Measurements from ENCODE around the gene EPHA7.

EPHA7 gene

GRCh38 chr6:93238632-93239031 is 180.7 kb downstream of the EPHA7 start:
- DNase-seq (ENCODE audit: low read depth in 1 of 2, low spot score in 1 of 2) = no peak

DNA sequence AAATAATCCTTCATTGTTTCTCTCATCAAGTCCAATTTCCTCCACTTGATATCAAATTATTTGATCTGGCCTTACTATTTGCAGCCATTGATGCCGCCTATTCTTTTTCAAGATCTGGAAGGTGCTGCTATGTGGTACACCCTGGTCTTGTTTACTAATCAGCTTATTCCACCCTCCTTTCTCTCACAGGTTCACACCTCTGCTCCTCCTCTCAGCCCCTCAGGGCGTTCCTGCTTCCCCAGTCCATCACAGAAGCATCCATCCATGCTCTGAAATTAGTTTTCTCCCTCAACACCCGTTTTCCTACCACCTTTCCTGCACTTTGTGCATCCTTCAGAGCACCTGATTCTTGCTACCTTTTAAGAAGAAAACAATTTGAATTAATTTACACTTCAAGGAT is 183.6 kb downstream of the EPHA7 start:
- Histone ChIP-seq H3K27me3 (ENCODE audit: insufficient read depth, poor library complexity, severe bottlenecking) (no peaks in the 10 kb centered on the region), H3K4me3 (replicated peaks; ENCODE audit: insufficient read depth, low read length) (no peak overlapping the region), H3K27ac (replicated peaks) (no peak overlapping the region)
- no peak for DNase-seq (ENCODE audit: low read depth in 1 of 2, low spot score in 1 of 2)
- TF ChIP-seq CTCF (IDR thresholded peaks at IDR 0.05; ENCODE audit: insufficient read depth, low read length) = no peak
- TF ChIP-seq REST (IDR thresholded peaks at IDR 0.05; ENCODE audit: insufficient replicate concordance, low read depth) = no peak
- no peak for TF ChIP-seq SPI1 (IDR thresholded peaks at IDR 0.05; ENCODE audit: borderline replicate concordance, low read depth)
- no peak for TF ChIP-seq GABPA (IDR thresholded peaks at IDR 0.05; ENCODE audit: low read depth)
- TF ChIP-seq POLR2AphosphoS5 (IDR thresholded peaks at IDR 0.05; ENCODE audit: low read depth) = no peak

More at GRCh38 chr6:93238632-93239031, 180.7 kb downstream of the EPHA7 start:
- no peak overlapping the region for H3K4me3 ChIP-seq (replicated peaks; ENCODE audit: insufficient read depth, low read length)
- H3K27me3 ChIP-seq (ENCODE audit: insufficient read depth, poor library complexity, severe bottlenecking) = no peaks in the 10 kb centered on the region
- no peak overlapping the region for H3K27ac ChIP-seq (replicated peaks)
- TF ChIP-seq CTCF (IDR thresholded peaks at IDR 0.05; ENCODE audit: insufficient read depth, low read length) (no peak), GABPA (IDR thresholded peaks at IDR 0.05; ENCODE audit: low read depth) (no peak), REST (IDR thresholded peaks at IDR 0.05; ENCODE audit: insufficient replicate concordance, low read depth) (no peak)

DNA sequence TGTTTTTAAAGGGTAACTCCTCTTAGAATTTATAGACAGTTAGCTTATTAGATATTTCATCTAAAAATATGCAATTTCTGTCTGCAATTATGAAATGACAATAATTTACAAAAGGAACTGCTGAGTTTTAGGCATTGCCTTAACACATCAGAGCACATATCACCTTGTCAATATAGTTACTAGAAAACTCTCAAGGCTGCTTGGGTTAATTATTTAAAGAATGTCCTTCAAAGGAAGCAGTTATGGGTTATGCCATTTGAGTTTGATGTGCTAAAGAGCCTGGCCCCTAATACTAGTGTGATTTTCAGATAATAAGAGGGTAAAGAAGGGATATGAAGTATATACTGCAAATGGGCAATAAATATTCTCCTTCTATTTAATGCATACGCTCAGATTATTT is 192.5 kb downstream of the EPHA7 start:
- no peak for TF ChIP-seq CTCF (IDR thresholded peaks at IDR 0.05; ENCODE audit: insufficient read depth, low read length)
- no peak for TF ChIP-seq POLR2AphosphoS5 (IDR thresholded peaks at IDR 0.05; ENCODE audit: low read depth)
- no peak for TF ChIP-seq GABPA (IDR thresholded peaks at IDR 0.05; ENCODE audit: low read depth)
- TF ChIP-seq SPI1 (IDR thresholded peaks at IDR 0.05; ENCODE audit: borderline replicate concordance, low read depth) = no peak
- no peak for TF ChIP-seq REST (IDR thresholded peaks at IDR 0.05; ENCODE audit: insufficient replicate concordance, low read depth)
- no peak overlapping the region for H3K4me3 ChIP-seq (replicated peaks; ENCODE audit: insufficient read depth, low read length)
- no peak overlapping the region for H3K27ac ChIP-seq (replicated peaks)
- H3K27me3 ChIP-seq (ENCODE audit: insufficient read depth, poor library complexity, severe bottlenecking) = no peaks in the 10 kb centered on the region
- no peak for DNase-seq (ENCODE audit: low read depth in 1 of 2, low spot score in 1 of 2)

Data from HL-60 (cell line).